Measurements from ENCODE around the gene UBE2I.

Gene UBE2I

DNA sequence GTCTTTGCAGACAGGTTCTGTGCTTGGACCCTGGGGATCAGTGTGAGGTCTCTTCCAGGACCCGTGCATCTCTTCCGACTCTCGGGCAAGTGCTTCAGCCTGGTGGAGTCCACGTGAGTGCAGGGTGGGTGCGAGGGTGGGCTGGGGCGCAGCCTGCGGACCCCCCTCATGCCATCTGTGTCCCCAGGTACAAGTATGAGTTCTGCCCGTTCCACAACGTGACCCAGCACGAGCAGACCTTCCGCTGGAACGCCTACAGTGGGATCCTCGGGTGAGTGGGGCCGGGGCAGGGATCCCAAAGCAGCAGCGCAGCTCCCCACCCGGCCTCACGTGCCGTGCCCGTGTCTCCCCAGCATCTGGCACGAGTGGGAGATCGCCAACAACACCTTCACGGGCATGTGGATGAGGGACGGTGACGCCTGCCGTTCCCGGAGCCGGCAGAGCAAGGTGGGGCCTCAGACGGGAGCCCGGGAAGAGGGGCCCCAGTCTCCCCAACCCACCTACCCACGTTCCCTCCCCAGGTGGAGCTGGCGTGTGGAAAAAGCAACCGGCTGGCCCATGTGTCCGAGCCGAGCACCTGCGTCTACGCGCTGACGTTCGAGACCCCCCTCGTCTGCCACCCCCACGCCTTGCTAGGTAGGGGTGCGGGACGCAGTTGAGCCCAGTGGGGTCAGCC, 52.4 kb downstream of the UBE2I start:
- DNase-seq (ENCODE audit: low read depth) = no peak

DNA sequence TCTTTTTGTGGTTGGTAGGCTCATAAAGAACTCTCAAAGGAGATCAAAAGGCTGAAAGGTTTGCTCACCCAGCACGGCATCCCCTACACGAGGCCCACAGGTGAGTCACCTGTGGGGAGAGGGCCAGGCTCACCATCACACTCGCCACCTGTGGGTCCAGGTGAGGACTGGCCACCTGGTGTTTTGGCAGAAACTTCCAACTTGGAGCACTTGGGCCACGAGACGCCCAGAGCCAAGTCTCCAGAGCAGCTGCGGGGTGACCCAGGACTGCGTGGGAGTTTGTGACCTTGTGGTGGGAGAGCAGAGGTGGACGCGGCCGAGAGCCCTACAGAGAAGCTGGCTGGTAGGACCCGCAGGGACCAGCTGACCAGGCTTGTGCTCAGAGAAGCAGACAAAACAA, 53.4 kb downstream of the UBE2I start:
- DNase-seq (ENCODE audit: low read depth) = no peak

DNA sequence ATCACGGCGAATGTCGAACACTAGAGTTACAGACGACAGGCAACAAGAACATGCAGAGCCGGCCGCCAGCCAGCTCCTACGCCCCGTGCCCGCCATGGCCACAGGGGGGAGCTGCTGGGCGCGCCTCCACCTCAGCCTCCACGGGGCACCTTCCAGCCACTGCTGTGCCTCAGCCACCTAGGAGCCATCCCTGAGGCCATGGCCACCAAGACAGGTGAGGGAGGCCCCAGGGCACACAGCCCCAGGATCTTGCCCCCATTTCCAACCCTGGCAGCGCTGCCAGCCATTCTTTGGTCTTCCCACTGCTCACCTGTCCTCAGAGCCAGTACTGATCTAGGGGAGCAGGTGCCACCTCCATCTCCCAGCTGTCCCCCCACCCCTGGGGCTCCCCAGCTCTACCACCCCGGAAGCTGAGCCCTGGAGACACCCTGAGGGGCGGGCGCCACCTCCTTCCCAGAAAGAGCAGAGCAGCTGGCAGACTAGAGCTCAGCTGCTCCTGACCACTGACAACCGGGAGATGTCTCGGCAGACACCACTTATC, 54.1 kb downstream of the UBE2I start:
- no peak for DNase-seq (ENCODE audit: low read depth)

DNA sequence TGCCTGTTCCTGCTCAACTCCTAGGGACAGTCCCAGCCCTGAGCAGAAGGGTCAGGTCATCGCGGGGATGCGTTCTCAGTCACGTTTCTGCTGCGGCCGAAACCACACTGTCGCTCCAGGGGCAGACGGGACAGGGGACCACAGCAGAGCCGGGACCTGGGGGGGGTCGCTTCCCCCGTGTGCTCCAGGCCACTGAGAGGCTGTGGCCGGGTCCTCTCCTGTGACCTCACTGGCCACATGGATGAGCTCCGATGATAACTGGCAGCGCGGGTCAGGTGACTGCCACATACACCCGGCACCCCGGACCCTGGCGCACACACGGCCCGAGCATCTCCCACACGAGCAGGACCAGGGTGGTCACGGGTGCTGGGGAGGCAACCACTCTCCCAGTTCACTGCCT, 55.1 kb downstream of the UBE2I start:
- DNase-seq (ENCODE audit: low read depth) = no peak

DNA sequence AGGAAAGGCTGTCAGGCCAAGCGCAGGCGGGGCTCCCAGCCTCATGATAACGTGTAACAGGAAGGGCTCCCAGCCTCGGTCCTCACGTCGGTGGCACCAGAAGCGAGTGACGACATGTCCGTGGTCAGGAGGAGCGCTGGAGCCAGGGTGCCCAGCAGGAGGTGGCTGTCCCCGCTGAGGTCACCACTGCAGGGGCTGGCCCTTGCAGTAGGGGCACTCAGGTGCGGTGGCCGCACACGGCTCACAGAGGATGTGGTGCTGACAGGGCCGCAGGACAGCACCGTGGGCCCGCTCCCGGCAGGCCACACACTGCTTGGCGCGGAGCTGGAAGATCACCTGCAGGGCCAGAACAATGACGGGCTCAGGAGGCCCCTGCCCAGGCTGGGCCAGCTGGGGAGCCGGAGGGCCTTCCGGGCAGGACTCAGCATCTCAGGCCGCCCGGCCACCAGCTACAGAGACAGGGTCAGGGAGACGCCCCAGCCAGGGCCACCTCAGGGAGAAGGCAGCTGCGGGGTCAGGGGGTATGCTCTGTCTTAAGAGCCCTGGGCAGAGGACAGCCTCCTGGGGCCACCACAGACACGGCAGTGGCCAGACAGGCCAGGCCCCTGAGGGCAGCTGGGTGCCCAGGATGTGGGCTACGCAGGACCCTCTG, 56.8 kb downstream of the UBE2I start:
- DNase-seq (ENCODE audit: low read depth) = no peak

DNA sequence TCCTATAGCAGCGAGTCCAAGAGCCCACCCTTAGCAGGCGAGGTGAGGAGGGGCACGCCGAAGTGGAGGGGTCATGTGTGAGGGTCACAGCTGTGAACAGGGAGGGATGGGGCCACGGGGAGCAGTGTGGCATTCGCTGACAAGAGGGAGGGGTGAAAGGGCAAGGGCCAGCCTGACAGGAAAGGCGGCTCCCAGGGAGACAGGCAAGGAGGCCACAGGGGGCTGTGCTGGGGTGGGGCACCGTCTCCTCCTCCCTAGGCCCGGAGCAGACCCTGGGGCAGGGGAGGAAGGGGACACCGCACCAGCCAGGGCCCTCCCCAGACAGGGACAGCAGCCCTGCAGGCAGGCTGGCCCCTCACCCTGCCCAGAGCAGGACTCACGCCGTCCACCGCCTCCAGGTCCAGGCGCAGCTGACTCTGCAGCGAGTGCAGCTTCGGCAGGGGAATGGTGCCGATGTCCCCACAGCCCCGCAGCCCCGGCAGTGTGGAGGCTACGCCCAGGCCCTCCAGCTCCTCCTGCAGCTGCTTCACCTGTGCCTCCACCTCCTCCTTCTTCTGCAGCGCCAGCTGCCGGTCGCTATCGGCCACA, 57.4 kb downstream of the UBE2I start:
- no peak for DNase-seq (ENCODE audit: low read depth)

DNA sequence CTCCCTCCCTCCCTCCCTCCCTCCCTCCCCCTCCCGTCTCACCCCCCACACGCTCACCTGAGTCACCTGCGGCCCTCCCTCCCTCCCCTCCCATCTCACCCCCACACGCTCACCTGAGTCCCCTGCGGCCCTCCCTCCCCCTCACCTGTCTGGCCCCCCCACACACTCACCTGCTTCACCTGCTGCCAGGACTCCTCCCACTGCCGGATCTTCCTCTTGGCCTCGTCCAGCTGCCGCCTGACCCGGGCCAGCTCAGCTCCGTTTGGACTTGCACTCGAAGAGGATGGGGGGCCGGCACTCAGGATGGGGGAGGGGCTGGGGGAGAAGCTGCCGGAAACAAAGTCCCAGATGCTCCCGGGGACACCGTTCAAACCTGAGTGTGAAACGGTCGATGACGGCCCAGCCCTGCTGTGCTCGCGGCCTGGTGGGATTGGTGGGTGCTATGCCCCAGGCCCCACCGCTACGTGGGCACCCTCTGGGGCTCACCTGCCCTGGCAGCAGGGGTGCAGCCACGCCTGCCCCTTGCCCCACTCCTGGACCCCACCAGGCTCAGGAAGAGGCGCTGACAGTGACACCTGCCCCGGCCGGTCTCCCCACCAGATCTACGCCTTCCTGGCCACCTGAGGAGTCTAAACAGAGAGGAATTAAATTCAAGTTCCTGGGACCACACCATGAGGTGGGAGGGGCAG, 58.2 kb downstream of the UBE2I start:
- DNase-seq (ENCODE audit: low read depth) = no peak

DNA sequence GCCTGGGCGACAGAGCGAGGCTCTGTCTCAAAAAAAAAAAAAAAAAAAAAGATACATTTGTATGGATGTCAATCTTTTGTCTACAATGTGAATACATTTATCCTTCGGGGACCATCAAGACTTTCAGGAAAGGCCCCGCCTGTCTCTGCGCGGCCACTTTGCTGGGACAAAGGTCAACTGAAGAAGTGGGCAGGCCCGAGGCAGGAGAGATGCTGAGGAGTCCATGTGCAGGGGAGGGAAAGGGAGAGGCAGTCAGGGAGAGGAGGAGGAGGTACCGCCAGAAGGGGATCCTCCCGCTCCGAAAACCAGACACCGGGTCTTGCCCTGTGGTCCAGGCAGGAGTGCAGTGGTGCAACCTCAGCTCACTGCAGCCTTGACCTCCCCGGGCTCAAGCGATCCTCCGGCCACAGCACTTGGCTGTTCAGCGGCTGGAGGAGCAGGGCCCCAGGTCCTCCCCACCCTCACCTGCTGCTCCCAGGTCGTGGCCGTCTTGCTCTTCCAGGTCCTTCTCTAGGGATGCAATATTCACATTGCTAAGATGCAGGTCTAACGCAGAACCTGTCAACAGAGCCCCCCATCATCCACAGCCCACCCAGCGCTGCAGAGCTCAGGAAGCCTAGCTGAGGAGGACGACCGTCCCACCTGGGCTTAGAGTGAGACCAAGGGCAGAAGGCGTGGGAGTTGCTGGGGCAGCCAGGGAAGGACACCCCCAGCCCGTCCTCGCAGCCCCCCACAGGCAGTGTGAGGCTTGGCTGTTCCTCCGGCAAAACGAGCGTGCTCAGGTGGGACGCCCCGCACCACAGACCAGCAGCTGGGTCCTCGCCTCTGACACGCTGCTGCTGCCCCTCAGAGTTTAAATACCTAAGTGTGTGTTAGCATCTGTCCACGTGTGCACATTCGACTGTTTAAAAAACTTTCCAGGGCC, 61.9 kb downstream of the UBE2I start:
- DNase-seq (ENCODE audit: low read depth) = no peak

DNA sequence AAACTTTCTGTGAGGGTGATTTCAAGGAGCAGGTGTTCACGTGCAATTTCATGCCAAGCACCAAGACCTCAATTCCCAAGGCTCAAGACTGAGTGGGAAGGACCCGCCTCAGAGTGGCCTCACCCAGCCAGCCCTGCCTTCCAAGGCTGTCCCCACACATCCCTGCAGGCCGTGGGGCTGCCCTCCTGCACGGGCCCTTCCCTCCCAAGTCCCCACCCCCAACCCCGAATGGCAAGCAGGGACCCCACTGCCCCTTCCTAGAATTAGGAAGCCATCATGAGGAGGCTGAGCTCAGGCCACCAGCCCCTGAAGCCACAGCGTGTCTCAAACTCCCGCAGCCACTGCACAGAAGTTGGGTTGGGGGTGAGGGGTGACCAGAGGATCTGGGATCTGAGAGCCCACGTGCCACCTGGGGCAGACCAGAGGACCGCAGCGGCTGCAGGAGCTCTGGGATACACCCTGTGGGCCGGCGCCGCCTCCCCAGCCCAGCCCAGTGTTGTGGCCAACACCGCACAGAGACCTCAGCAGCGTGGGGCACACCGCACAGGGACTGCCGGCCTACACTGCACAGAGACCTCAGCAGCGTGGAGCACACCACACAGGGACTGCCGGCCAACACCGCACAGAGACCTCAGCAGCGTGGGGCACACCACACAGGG, 63.0 kb downstream of the UBE2I start:
- no peak for DNase-seq (ENCODE audit: low read depth)

DNA sequence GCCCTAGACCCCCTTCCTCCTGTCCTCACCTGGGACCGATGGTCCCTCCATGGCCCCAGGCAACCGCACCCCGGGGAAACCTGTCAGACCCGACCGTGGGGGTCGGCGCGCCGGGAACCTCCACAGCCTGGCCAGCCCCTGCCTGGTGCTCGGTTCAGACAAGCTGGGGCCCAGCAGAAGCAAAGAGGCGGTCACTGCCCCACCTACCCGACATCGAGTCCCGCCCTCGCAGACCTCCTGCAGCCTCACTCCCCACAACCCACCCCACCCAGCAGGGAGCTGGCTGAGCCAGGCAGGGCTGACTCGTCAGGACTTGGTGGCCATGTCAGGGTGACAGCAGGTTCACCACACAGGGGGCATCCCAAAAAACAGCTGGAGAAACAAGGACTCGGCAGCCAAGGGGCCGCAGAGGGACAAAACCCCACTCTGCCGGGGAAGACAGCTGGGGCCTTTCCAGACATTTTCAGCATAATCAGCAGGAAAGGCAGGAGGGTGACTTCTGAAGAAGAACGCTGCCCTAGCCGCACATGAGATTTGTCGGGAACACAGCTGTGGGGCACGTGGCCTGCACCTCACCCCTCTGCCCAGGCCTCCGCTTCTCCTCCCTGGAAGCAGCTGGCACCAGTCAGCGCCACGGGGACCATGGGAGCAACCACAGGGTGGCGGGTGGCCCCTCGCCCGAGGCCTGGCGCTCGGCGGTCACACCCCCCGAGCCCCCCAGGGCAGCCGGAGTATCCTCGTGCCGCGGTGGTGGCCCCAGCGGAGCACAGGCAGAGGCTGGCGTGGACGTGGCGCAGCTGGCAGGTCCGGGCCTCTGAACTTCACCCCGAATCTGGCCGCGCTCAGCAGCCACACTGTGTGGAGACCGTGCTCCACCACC, 65.2 kb downstream of the UBE2I start:
- no peak for DNase-seq (ENCODE audit: low read depth)

DNA sequence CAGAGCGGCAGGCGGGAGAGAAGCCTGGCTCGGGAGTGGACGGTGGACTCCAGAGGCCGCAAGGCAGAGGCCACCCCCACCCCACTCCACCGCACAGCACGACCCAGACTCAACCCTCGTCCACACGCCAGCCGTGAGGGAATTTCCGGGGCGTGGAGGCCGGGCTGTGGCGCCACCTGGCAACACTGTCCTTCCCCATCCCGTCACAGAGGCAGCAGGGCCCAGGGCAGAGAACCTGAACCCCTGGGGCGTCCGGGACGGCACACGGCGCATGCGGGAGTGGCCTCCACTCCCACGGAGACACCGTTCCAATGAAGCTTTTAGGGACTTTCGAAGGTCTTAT, 65.8 kb downstream of the UBE2I start:
- DNase-seq (ENCODE audit: low read depth) = no peak

DNA sequence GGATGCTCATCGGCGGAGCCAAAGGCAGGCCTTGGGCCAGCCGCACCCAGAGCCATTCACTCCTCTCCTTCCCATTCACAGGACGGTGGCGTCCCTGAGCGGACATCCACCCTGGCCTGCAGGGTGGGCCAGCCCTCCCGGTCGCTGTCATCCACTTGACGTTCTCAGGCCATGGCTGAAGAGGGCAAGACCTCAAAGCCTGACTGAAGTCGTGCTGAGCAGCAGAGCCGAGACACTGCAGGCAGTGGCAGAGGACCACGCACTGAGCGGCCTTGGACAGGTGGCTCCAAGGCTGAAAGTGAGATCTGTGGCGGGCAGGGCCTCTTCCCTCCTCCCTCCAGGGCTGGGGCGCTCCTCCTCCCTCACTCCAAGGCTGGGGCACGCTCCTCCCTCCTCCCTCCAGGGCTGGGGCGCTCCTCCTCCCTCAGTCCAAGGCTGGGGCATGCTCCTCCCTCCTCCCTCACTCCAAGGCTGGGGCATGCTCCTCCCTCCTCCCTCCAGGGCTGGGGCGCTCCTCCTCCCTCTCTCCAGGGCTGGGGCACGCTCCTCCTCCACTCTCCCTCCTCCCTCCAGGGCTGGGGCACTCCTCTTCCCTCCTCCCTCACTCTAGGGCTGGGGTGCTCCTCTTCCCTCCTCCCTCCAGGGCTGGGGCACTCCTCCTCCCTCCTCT, 66.4 kb downstream of the UBE2I start:
- DNase-seq (ENCODE audit: low read depth) = no peak
